Nephron (organoid): ENCODE data around the gene SLC25A25.

ENCODE experiments used
- H3K27ac Mint-ChIP-seq, 3 experiments: 2 replicates each; pipeline ENCODE4 v1.8.0; 2020; ENCODE audit warnings: mixed read lengths in 3 of 3, mild to moderate bottlenecking in 2 of 3, moderate library complexity in 1 of 3
- H3K27me3 Mint-ChIP-seq: 2 replicates; pipeline ENCODE4 v1.8.0; 2021; ENCODE audit warnings: low read depth, mild to moderate bottlenecking, moderate library complexity, mixed read lengths
- H3K36me3 Mint-ChIP-seq: 2 replicates; pipeline ENCODE4 v1.8.0; 2020; ENCODE audit warnings: low read depth, mixed read lengths
- H3K4me1 Mint-ChIP-seq: 2 replicates; pipeline ENCODE4 v1.8.0; 2020; ENCODE audit warnings: mixed read lengths
- H3K4me3 Mint-ChIP-seq, 3 experiments: 2 replicates each; pipeline ENCODE4 v1.8.0; 2020; ENCODE audit warnings: mild to moderate bottlenecking in 3 of 3, mixed read lengths in 3 of 3, moderate library complexity in 2 of 3
- H3K9me3 Mint-ChIP-seq: 2 replicates; pipeline ENCODE4 v1.8.0; 2020; ENCODE audit warnings: mixed read lengths
- TF ChIP-seq, protein P1 (sequence below), 3 experiments: fragments of 200-600 bp; sonication (generic); IDR thresholded peaks; one replicate each; pipeline ENCODE4 v1.5.0; 2021; ENCODE audit warnings: antibody characterized with exemption in 3 of 3; ENCODE audit not compliant: unreplicated experiment in 3 of 3

Gene SLC25A25

GRCh38 chr9:128047231-128047630, 20.8 kb upstream of the SLC25A25 start:
- no peaks in the 10 kb centered on the region for H3K36me3 Mint-ChIP-seq
- H3K4me3 Mint-ChIP-seq, result no peak overlapping the region
- H3K9me3 Mint-ChIP-seq, result no peaks in the 10 kb centered on the region

GRCh38 chr9:128048663-128049062, 19.4 kb upstream of the SLC25A25 start:
- peaks cover 33% of the 10 kb centered on the region for H3K4me1 Mint-ChIP-seq

More at GRCh38 chr9:128047231-128047630, 20.8 kb upstream of the SLC25A25 start:
- H3K27me3 Mint-ChIP-seq, result no peaks in the 10 kb centered on the region
- H3K27ac Mint-ChIP-seq, result peak overlapping the region; percentile 75 to 94 (median 85)
- H3K4me1 Mint-ChIP-seq, result peaks cover 38% of the 10 kb centered on the region
- TF ChIP-seq, protein P1, sequence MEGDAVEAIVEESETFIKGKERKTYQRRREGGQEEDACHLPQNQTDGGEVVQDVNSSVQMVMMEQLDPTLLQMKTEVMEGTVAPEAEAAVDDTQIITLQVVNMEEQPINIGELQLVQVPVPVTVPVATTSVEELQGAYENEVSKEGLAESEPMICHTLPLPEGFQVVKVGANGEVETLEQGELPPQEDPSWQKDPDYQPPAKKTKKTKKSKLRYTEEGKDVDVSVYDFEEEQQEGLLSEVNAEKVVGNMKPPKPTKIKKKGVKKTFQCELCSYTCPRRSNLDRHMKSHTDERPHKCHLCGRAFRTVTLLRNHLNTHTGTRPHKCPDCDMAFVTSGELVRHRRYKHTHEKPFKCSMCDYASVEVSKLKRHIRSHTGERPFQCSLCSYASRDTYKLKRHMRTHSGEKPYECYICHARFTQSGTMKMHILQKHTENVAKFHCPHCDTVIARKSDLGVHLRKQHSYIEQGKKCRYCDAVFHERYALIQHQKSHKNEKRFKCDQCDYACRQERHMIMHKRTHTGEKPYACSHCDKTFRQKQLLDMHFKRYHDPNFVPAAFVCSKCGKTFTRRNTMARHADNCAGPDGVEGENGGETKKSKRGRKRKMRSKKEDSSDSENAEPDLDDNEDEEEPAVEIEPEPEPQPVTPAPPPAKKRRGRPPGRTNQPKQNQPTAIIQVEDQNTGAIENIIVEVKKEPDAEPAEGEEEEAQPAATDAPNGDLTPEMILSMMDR (IDR thresholded peaks at IDR 0.05; ENCODE audit: unreplicated experiment in 3 of 3), result no peak

DNA sequence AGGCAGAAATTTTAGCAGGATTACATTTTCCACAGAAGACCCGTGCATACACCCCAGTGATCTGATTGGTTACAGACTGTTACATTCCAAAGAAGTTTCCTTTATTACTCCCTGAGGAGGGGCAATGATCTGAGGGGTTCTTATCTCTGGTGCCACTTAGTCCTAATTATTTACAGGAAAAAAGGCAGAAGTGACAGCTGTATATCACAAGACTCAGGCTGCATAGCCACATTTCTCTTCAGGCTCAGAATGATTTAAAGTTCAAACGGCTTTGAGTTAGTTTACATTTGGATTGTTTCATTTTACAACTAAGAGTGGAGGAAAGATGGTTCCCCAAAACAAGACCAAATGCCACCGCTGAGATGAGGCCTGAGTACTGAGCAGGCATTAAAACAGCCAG, 18.2 kb upstream of the SLC25A25 start:
- Mint-ChIP-seq H3K4me1 (peaks cover 35% of the 10 kb centered on the region), H3K4me3 (no peak overlapping the region), H3K27me3 (no peaks in the 10 kb centered on the region), H3K27ac (peak overlapping the region; percentile 66 to 78 (median 77)), H3K36me3 (no peaks in the 10 kb centered on the region), H3K9me3 (no peaks in the 10 kb centered on the region)
- TF ChIP-seq, protein P1 (IDR thresholded peaks at IDR 0.05; ENCODE audit: unreplicated experiment in 3 of 3), result no peak

More at GRCh38 chr9:128048663-128049062, 19.4 kb upstream of the SLC25A25 start:
- no peaks in the 10 kb centered on the region for H3K27me3 Mint-ChIP-seq
- TF ChIP-seq, protein P1 (IDR thresholded peaks at IDR 0.05; ENCODE audit: unreplicated experiment in 3 of 3), result no peak
- peak overlapping the region in 2 of 3 experiments; percentile 16 to 20 for H3K27ac Mint-ChIP-seq
- H3K36me3 Mint-ChIP-seq, result no peaks in the 10 kb centered on the region
- no peak overlapping the region for H3K4me3 Mint-ChIP-seq
- H3K9me3 Mint-ChIP-seq, result no peaks in the 10 kb centered on the region

GRCh38 chr9:128051932-128052709, 15.9 kb upstream of the SLC25A25 start:
- Mint-ChIP-seq H3K4me3 (no peak overlapping the region), H3K27me3 (no peaks in the 10 kb centered on the region), H3K27ac (no peak overlapping the region), H3K9me3 (no peaks in the 10 kb centered on the region), H3K4me1 (peaks cover 25% of the 10 kb centered on the region), H3K36me3 (no peaks in the 10 kb centered on the region)
- TF ChIP-seq, protein P1 (IDR thresholded peaks at IDR 0.05; ENCODE audit: unreplicated experiment in 3 of 3), result no peak

- Mint-ChIP-seq H3K4me3 (no peak overlapping the region), H3K27me3 (no peaks in the 10 kb centered on the region)
- TF ChIP-seq, protein P1 (IDR thresholded peaks at IDR 0.05; ENCODE audit: unreplicated experiment in 3 of 3), result no peak
Observed at GRCh38 chr9:128053560-128053959, 14.5 kb upstream of the SLC25A25 start.

GRCh38 chr9:128054087-128054486, 13.9 kb upstream of the SLC25A25 start:
- H3K27me3 Mint-ChIP-seq, result no peaks in the 10 kb centered on the region
- H3K4me1 Mint-ChIP-seq, result peaks cover 23% of the 10 kb centered on the region
- peak overlapping the region; percentile 12 to 65 (median 21) for H3K27ac Mint-ChIP-seq
- no peak overlapping the region for H3K4me3 Mint-ChIP-seq
- no peaks in the 10 kb centered on the region for H3K9me3 Mint-ChIP-seq
- TF ChIP-seq, protein P1 (IDR thresholded peaks at IDR 0.05; ENCODE audit: unreplicated experiment in 3 of 3), result no peak
- H3K36me3 Mint-ChIP-seq, result no peaks in the 10 kb centered on the region

More at GRCh38 chr9:128053560-128053959, 14.5 kb upstream of the SLC25A25 start:
- Mint-ChIP-seq H3K27ac (peak overlapping the region in 2 of 3 experiments; percentile 21 to 38), H3K9me3 (no peaks in the 10 kb centered on the region), H3K4me1 (peaks cover 26% of the 10 kb centered on the region), H3K36me3 (no peaks in the 10 kb centered on the region)
